WERI-Rb-1 (cell line): ENCODE data around the gene NCF2.

Source experiments
- DNase-seq: peaks from one replicate; pipeline ENCODE4 v3.0.0-alpha.2; 2020
- H3K27ac ChIP-seq: fragments of 250-450 bp; sonication (Bioruptor Pico); 2 replicates; pipeline ENCODE4 v1.5.1; 2020; ENCODE audit warnings: mild to moderate bottlenecking, moderate library complexity
- H3K27me3 ChIP-seq: fragments of 250-450 bp; sonication (Bioruptor Pico); 2 replicates; pipeline ENCODE4 v1.5.1; 2021; ENCODE audit warnings: mild to moderate bottlenecking, low read depth, moderate library complexity; ENCODE audit not compliant: insufficient read depth, severe bottlenecking
- H3K36me3 ChIP-seq: fragments of 250-450 bp; sonication (Bioruptor Pico); 2 replicates; pipeline ENCODE4 v1.5.1; 2020; ENCODE audit warnings: mild to moderate bottlenecking, moderate library complexity
- H3K4me3 ChIP-seq: 2 replicates; pipeline ENCODE4 v1.5.1; 2011; ENCODE audit warnings: low read depth, mild to moderate bottlenecking, control low read depth, low read length
- H3K9me3 ChIP-seq: fragments of 250-450 bp; sonication (Bioruptor Pico); 2 replicates; pipeline ENCODE4 v1.5.1; 2021; ENCODE audit warnings: mild to moderate bottlenecking, moderate library complexity; ENCODE audit not compliant: severe bottlenecking
- TF ChIP-seq, protein P1 (sequence below): IDR thresholded peaks from 2 replicates; pipeline ENCODE4 v1.5.1; 2011; ENCODE audit warnings: low read depth, mild to moderate bottlenecking, control low read depth, inconsistent platforms, low read length

The NCF2 gene

DNA sequence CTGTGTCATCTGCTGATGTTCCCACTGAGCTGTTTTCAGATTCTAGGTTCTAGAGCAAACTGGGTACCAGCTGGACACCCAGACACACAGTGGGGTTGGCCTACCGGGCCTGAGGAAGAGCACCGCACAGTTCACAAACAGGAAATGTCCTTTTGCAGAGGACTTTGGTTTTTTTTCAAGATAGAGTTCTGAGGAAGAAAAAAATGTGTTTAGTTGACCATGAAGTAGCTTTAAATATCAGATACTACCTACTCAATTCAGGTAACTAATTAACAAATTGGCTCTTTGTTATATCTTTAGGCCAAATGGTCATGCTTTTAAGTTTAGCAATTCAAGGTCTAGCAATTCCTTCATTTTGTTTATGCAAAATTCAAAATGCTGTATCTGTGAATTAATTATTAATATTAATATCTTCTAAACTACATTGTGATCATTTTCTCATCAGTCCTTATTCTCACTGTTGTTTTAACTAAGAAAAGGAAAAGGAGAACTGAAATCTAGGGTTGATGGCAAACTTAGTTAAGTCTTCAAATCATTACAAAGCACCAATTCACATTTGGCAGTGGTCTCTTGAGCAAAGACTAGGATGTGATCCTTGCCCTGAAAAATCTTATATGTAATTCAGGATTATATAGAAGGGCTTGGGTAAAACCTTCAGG lies 17.2 kb upstream of the NCF2 start:
- no peak overlapping the region for H3K27ac ChIP-seq
- H3K9me3 ChIP-seq, result no peaks in the 10 kb centered on the region
- TF ChIP-seq, protein P1, sequence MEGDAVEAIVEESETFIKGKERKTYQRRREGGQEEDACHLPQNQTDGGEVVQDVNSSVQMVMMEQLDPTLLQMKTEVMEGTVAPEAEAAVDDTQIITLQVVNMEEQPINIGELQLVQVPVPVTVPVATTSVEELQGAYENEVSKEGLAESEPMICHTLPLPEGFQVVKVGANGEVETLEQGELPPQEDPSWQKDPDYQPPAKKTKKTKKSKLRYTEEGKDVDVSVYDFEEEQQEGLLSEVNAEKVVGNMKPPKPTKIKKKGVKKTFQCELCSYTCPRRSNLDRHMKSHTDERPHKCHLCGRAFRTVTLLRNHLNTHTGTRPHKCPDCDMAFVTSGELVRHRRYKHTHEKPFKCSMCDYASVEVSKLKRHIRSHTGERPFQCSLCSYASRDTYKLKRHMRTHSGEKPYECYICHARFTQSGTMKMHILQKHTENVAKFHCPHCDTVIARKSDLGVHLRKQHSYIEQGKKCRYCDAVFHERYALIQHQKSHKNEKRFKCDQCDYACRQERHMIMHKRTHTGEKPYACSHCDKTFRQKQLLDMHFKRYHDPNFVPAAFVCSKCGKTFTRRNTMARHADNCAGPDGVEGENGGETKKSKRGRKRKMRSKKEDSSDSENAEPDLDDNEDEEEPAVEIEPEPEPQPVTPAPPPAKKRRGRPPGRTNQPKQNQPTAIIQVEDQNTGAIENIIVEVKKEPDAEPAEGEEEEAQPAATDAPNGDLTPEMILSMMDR, result no peak
- no peaks in the 10 kb centered on the region for H3K36me3 ChIP-seq
- H3K27me3 ChIP-seq, result no peaks in the 10 kb centered on the region
- DNase-seq, result no peak
- H3K4me3 ChIP-seq, result no peak overlapping the region

DNA sequence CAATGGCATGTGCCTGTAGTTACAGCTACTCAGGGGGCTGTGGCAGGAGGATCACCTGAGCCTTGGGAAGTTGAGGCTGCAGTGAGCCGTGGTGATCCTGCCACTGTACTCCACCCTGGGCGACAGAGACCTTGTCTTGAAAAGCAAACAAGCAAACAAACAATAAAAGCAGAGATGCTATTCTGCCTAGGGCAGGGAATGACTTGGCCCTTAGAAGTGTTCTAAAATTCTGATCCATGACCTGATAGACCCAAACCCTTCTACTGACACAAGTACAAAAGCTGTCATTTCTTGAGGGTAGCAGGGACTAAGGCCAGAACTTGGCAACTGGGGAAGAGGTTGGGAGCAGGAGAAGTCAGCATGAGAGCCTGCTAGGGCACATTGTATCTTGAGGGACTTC lies 15.6 kb upstream of the NCF2 start:
- no peak for DNase-seq
- Histone ChIP-seq H3K4me3 (no peak overlapping the region), H3K36me3 (no peaks in the 10 kb centered on the region), H3K9me3 (no peaks in the 10 kb centered on the region), H3K27ac (no peak overlapping the region), H3K27me3 (no peaks in the 10 kb centered on the region)
- TF ChIP-seq, protein P1, result no peak

DNA sequence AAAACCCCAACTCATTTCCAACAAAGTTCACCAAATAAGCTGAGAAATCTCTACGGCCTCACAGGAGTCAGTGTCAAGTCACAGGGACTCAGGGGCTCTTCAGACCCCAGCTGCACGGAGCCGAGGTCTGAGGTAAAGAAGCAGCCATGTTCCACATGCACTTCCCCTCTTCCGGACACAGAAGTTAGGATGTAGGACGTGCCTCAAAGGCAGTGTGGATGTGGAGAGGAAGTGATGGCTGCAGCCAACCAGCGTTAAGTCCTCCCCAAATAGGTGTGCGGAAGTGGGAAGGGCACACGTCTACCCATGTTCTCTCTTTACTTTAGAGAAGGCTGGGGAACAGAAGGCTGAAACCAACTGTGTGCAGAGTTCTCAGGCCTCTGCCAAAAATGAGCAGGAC lies 14.6 kb upstream of the NCF2 start:
- H3K4me3 ChIP-seq, result no peak overlapping the region
- H3K27ac ChIP-seq, result no peak overlapping the region
- H3K36me3 ChIP-seq, result no peaks in the 10 kb centered on the region
- H3K9me3 ChIP-seq, result no peaks in the 10 kb centered on the region
- no peak for DNase-seq
- no peaks in the 10 kb centered on the region for H3K27me3 ChIP-seq
- TF ChIP-seq, protein P1, result no peak

DNA sequence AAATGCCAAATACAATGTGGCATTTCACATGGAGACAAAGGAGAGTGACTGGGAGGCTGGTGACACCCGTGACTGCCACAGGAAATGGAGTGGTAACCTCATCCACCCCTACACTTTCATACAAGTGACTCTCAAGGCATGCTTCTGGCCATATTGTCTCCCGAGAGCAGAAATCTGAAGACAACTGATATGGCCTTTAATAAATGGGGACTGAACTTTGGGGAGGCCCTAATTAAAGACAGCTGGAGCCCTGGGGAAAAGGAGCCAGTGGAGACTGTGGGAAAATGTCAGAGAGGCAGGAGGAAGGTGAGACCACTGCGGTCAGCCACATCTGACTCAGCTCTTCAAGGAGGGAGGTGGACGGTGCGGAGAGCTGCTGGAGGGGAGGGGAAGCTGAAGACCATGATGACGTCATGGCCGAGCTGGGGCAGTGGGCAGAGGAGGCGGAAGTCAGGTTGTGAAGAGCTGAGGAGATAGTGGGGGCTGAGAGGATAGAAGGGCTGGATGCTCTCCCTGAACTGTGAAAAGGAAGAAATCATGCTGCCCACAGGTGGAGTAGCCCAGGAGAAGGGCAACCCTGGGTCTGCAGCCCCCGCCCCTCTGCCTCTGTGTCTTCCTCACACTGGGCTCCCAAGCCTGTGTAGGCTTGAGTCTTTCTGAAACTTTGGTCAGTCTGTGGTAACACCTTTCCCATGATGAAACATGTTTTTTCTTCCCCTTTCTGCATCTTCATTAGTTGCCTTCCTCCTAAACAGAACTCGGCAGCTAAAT lies 14.0 kb upstream of the NCF2 start:
- TF ChIP-seq, protein P1, result no peak
- DNase-seq, result no peak
- Histone ChIP-seq H3K27me3 (no peaks in the 10 kb centered on the region), H3K36me3 (no peaks in the 10 kb centered on the region), H3K9me3 (no peaks in the 10 kb centered on the region), H3K27ac (no peak overlapping the region), H3K4me3 (no peak overlapping the region)

DNA sequence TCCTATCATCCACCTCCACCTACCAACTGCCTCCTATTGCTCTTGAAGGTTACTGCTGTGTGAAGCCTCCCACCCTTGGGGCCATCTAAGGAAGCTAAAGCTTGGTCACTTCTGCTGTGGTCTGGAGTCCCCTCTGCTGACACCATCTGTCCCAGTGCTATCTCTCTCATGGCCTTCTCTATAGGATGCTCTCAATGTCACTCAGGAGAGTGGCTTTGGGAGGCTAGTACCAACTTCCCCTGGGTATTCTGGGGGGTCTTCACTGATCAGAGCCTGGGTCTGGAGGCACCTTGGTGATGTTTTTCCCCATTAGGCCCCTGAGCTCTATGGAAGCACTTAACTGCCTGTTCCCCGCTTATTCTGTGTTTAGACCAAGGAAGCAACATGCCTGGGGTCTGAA lies 12.3 kb upstream of the NCF2 start:
- no peak for DNase-seq
- H3K9me3 ChIP-seq, result no peaks in the 10 kb centered on the region
- no peak overlapping the region for H3K27ac ChIP-seq
- H3K27me3 ChIP-seq, result no peaks in the 10 kb centered on the region
- H3K36me3 ChIP-seq, result no peaks in the 10 kb centered on the region
- TF ChIP-seq, protein P1, result no peak
- no peak overlapping the region for H3K4me3 ChIP-seq

DNA sequence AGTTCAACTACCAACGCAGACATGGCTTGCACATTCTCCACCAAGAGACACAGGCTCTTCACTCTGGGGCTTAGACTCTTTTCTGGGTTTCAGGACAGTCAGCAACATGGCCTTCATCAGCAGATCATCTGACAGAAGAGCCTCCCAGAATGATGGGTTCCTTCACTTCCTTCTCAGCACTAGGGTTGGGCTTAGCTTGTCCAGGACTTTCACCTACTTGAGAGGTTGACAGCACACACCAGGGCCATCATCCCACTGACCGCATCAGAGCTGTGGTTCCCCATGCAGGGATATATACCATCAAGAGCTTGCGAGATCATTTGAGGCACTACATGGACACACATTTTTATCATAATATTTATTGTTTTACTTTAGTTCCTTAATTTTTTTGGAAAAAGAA lies 10.4 kb upstream of the NCF2 start:
- TF ChIP-seq, protein P1, result no peak
- no peak overlapping the region for H3K4me3 ChIP-seq
- H3K27ac ChIP-seq, result no peak overlapping the region
- no peaks in the 10 kb centered on the region for H3K36me3 ChIP-seq
- H3K27me3 ChIP-seq, result no peaks in the 10 kb centered on the region
- DNase-seq, result no peak
- H3K9me3 ChIP-seq, result no peaks in the 10 kb centered on the region
